ENCODE measurements around the gene SH2D3C.

The SH2D3C gene

GRCh38 chr9:127817881-127818434, 39.5 kb upstream of the SH2D3C start:
- Histone ChIP-seq H3K4me1 (ENCODE audit: control insufficient read depth in 1 of 2, insufficient read depth in 1 of 2, low read depth in 1 of 2, low read length in 1 of 2) (no peaks in the 10 kb centered on the region), H3K4me3 (ENCODE audit: low read depth in 1 of 2, low read length in 1 of 2) (no peak overlapping the region), H3K9me3 (no peaks in the 10 kb centered on the region), H3K36me3 (peaks cover 5% of the 10 kb centered on the region), H3K27ac (no peak overlapping the region), H3K27me3 (no peaks in the 10 kb centered on the region)
- TF ChIP-seq, protein P1, sequence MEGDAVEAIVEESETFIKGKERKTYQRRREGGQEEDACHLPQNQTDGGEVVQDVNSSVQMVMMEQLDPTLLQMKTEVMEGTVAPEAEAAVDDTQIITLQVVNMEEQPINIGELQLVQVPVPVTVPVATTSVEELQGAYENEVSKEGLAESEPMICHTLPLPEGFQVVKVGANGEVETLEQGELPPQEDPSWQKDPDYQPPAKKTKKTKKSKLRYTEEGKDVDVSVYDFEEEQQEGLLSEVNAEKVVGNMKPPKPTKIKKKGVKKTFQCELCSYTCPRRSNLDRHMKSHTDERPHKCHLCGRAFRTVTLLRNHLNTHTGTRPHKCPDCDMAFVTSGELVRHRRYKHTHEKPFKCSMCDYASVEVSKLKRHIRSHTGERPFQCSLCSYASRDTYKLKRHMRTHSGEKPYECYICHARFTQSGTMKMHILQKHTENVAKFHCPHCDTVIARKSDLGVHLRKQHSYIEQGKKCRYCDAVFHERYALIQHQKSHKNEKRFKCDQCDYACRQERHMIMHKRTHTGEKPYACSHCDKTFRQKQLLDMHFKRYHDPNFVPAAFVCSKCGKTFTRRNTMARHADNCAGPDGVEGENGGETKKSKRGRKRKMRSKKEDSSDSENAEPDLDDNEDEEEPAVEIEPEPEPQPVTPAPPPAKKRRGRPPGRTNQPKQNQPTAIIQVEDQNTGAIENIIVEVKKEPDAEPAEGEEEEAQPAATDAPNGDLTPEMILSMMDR (IDR thresholded peaks at IDR 0.05): no peak

- Histone ChIP-seq H3K4me1 (ENCODE audit: control insufficient read depth in 1 of 2, insufficient read depth in 1 of 2, low read depth in 1 of 2, low read length in 1 of 2) (no peaks in the 10 kb centered on the region), H3K9me3 (no peaks in the 10 kb centered on the region), H3K36me3 (peaks cover 9% of the 10 kb centered on the region), H3K27ac (no peak overlapping the region), H3K27me3 (no peaks in the 10 kb centered on the region), H3K4me3 (ENCODE audit: low read depth in 1 of 2, low read length in 1 of 2) (no peak overlapping the region)
- TF ChIP-seq, protein P1 (IDR thresholded peaks at IDR 0.05): no peak
Measured at GRCh38 chr9:127816728-127817127, 38.3 kb upstream of the SH2D3C start.

- TF ChIP-seq, protein P1 (IDR thresholded peaks at IDR 0.05): no peak
- H3K4me1 ChIP-seq (ENCODE audit: control insufficient read depth in 1 of 2, insufficient read depth in 1 of 2, low read depth in 1 of 2, low read length in 1 of 2): no peaks in the 10 kb centered on the region
- no peak overlapping the region for H3K4me3 ChIP-seq (ENCODE audit: low read depth in 1 of 2, low read length in 1 of 2)
- H3K27ac ChIP-seq: no peak overlapping the region
- H3K36me3 ChIP-seq: peaks cover 9% of the 10 kb centered on the region
- H3K27me3 ChIP-seq: no peaks in the 10 kb centered on the region
- H3K9me3 ChIP-seq: no peaks in the 10 kb centered on the region
Measured at GRCh38 chr9:127816362-127816725, 37.9 kb upstream of the SH2D3C start.

DNA sequence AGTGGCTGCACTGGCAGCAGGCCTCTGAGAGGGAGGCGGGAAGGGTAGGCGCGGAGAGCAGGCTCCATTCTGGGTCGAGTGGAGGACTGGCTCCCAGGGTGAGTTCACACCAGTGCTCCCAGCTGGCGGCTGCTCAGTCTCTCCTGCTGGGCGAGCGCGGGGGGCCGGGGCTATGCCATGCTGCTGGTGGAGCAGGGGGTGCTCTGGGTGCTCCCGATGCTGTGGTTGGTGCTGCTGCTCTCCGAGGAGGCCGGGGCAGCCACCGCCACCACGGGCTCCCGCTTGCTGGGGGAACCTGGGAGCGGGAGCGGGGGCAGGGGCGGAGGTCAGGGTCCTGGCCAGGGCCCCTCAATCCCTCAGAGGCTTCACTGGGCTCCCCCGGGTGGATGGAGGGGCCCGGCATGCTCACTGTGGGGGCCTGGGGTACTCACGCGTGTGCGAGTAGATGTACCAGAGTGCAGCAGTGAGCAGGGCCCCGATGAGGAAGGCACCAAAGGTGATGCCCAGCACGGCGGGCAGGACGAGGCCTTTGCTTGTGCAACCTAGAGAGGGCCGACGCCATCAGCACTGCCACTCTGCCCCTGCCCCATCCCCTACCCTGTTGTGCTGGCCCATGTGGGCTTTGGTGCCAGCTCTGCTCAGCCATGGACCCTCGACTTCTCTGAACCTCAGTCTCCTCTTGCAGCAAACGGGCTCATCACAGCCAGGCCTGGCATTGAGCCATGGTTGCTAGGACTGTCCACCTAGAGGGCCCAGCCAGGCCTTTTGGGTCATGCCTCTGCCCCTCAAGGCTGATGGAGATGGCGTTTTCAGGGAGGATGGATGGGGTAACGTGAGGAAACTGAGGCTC, 37.3 kb upstream of the SH2D3C start:
- H3K9me3 ChIP-seq: no peaks in the 10 kb centered on the region
- H3K27ac ChIP-seq: no peak overlapping the region
- peaks cover 9% of the 10 kb centered on the region for H3K36me3 ChIP-seq
- TF ChIP-seq, protein P1 (IDR thresholded peaks at IDR 0.05): no peak
- H3K4me3 ChIP-seq (ENCODE audit: low read depth in 1 of 2, low read length in 1 of 2): no peak overlapping the region
- H3K4me1 ChIP-seq (ENCODE audit: control insufficient read depth in 1 of 2, insufficient read depth in 1 of 2, low read depth in 1 of 2, low read length in 1 of 2): no peaks in the 10 kb centered on the region
- no peaks in the 10 kb centered on the region for H3K27me3 ChIP-seq

GRCh38 chr9:127814619-127815511, 36.4 kb upstream of the SH2D3C start:
- TF ChIP-seq, protein P1 (IDR thresholded peaks at IDR 0.05): no peak
- H3K27me3 ChIP-seq: no peaks in the 10 kb centered on the region
- H3K9me3 ChIP-seq: no peaks in the 10 kb centered on the region
- no peak overlapping the region for H3K4me3 ChIP-seq (ENCODE audit: low read depth in 1 of 2, low read length in 1 of 2)
- H3K27ac ChIP-seq: no peak overlapping the region
- H3K36me3 ChIP-seq: peaks cover 9% of the 10 kb centered on the region
- H3K4me1 ChIP-seq (ENCODE audit: control insufficient read depth in 1 of 2, insufficient read depth in 1 of 2, low read depth in 1 of 2, low read length in 1 of 2): no peaks in the 10 kb centered on the region

Measured in neutrophil (primary cell).